ENCODE data around the gene FOXP4. TPM values are rescaled to one million over a fixed set of nuclear protein-coding genes. Genes with fewer than 3 reads are reported as not detected.
A peak's percentile ranks its signal among the peaks of the same experiment; 100 is the strongest.

The FOXP4 gene
- total and polyA plus RNA-seq, 4 donors: 2.5 to 16.0 (median 4.3) TPM

DNA sequence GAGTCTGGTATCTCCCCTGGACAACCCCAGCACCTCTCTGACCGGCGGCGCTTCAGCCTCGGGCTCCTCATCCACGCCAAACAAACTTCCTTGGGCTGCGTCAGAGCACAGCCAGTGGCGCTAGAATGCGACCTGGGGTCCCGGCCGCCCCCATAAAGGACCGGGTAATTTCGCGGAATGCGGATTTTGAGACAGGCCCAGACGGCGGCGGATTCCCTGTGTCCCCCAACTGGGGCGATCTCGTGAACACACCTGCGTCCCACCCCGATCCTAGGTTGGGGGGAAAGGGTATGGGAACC lies 1.6 kb downstream of the FOXP4 start:
- H3K27me3 ChIP-seq (ENCODE audit: control insufficient read depth in 4 of 4, insufficient read depth in 4 of 4, low read length in 3 of 4): no peaks in the 10 kb centered on the region
- peak overlapping the region; percentile 13 to 54 for H3K9ac ChIP-seq (ENCODE audit: low read depth in 1 of 2, low read length in 2 of 2)
- no peak for TF ChIP-seq TAF1 (conservative IDR thresholded peaks at IDR 0.05)
- TF ChIP-seq SP1 (IDR thresholded peaks at IDR 0.05): no peak
- no peak for TF ChIP-seq NR2F2 (IDR thresholded peaks at IDR 0.05)
- TF ChIP-seq, protein P1, sequence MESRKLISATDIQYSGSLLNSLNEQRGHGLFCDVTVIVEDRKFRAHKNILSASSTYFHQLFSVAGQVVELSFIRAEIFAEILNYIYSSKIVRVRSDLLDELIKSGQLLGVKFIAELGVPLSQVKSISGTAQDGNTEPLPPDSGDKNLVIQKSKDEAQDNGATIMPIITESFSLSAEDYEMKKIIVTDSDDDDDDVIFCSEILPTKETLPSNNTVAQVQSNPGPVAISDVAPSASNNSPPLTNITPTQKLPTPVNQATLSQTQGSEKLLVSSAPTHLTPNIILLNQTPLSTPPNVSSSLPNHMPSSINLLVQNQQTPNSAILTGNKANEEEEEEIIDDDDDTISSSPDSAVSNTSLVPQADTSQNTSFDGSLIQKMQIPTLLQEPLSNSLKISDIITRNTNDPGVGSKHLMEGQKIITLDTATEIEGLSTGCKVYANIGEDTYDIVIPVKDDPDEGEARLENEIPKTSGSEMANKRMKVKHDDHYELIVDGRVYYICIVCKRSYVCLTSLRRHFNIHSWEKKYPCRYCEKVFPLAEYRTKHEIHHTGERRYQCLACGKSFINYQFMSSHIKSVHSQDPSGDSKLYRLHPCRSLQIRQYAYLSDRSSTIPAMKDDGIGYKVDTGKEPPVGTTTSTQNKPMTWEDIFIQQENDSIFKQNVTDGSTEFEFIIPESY (IDR thresholded peaks at IDR 0.05): no peak
- no peak for TF ChIP-seq FOXA1 (IDR thresholded peaks at IDR 0.05)
- TF ChIP-seq HNF4G (IDR thresholded peaks at IDR 0.05): no peak
- TF ChIP-seq, protein P2, sequence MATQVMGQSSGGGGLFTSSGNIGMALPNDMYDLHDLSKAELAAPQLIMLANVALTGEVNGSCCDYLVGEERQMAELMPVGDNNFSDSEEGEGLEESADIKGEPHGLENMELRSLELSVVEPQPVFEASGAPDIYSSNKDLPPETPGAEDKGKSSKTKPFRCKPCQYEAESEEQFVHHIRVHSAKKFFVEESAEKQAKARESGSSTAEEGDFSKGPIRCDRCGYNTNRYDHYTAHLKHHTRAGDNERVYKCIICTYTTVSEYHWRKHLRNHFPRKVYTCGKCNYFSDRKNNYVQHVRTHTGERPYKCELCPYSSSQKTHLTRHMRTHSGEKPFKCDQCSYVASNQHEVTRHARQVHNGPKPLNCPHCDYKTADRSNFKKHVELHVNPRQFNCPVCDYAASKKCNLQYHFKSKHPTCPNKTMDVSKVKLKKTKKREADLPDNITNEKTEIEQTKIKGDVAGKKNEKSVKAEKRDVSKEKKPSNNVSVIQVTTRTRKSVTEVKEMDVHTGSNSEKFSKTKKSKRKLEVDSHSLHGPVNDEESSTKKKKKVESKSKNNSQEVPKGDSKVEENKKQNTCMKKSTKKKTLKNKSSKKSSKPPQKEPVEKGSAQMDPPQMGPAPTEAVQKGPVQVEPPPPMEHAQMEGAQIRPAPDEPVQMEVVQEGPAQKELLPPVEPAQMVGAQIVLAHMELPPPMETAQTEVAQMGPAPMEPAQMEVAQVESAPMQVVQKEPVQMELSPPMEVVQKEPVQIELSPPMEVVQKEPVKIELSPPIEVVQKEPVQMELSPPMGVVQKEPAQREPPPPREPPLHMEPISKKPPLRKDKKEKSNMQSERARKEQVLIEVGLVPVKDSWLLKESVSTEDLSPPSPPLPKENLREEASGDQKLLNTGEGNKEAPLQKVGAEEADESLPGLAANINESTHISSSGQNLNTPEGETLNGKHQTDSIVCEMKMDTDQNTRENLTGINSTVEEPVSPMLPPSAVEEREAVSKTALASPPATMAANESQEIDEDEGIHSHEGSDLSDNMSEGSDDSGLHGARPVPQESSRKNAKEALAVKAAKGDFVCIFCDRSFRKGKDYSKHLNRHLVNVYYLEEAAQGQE (IDR thresholded peaks at IDR 0.05): no peak
- TF ChIP-seq, protein P3, sequence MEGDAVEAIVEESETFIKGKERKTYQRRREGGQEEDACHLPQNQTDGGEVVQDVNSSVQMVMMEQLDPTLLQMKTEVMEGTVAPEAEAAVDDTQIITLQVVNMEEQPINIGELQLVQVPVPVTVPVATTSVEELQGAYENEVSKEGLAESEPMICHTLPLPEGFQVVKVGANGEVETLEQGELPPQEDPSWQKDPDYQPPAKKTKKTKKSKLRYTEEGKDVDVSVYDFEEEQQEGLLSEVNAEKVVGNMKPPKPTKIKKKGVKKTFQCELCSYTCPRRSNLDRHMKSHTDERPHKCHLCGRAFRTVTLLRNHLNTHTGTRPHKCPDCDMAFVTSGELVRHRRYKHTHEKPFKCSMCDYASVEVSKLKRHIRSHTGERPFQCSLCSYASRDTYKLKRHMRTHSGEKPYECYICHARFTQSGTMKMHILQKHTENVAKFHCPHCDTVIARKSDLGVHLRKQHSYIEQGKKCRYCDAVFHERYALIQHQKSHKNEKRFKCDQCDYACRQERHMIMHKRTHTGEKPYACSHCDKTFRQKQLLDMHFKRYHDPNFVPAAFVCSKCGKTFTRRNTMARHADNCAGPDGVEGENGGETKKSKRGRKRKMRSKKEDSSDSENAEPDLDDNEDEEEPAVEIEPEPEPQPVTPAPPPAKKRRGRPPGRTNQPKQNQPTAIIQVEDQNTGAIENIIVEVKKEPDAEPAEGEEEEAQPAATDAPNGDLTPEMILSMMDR (IDR thresholded peaks at IDR 0.05; ENCODE audit: low read depth, low read length, missing input control): no peak
- no peak for TF ChIP-seq YY1 (IDR thresholded peaks at IDR 0.05)
- TF ChIP-seq GABPA (IDR thresholded peaks at IDR 0.05 in 1 of 2, conservative IDR thresholded peaks at IDR 0.05 in 1 of 2): no peak
- TF ChIP-seq, protein P4, sequence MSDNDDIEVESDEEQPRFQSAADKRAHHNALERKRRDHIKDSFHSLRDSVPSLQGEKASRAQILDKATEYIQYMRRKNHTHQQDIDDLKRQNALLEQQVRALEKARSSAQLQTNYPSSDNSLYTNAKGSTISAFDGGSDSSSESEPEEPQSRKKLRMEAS (IDR thresholded peaks at IDR 0.05): no peak
- TF ChIP-seq HNF4A (conservative IDR thresholded peaks at IDR 0.05): no peak
- no peak for TF ChIP-seq FOXA2 (IDR thresholded peaks at IDR 0.05)
- no peak for TF ChIP-seq RAD21 (IDR thresholded peaks at IDR 0.05)
- TF ChIP-seq EGR1 (IDR thresholded peaks at IDR 0.05; ENCODE audit: low read depth in 2 of 2): no peak
- DNase-seq (ENCODE audit: low spot score): no peak
- 4% methylated on average over 21 of the region's 21 CpGs for WGBS
- peak overlapping the region; percentile 52 to 78 for H3K27ac ChIP-seq (ENCODE audit: low read depth in 1 of 2, low read length in 2 of 2)
- H3K4me3 ChIP-seq (ENCODE audit: low read depth in 1 of 3, low read length in 3 of 3): peak overlapping the region; percentile 38 to 95 (median 89)
- H3K4me1 ChIP-seq (ENCODE audit: control insufficient read depth in 4 of 4, insufficient read depth in 4 of 4, low read length in 3 of 4): peaks cover 5 to 48% (median 30%) of the 10 kb centered on the region in 4 donors
- H3K9me3 ChIP-seq (ENCODE audit: control insufficient read depth in 4 of 4, low read length in 3 of 4): no peaks in the 10 kb centered on the region
- peaks cover 0 to 2% (median 0%) of the 10 kb centered on the region in 4 donors for H3K36me3 ChIP-seq (ENCODE audit: control insufficient read depth in 4 of 4, insufficient read depth in 3 of 4, low read depth in 1 of 4, low read length in 3 of 4)

- DNase-seq (ENCODE audit: low spot score): no peak
- WGBS: 14% methylated on average over 50 of the region's 50 CpGs
- peak overlapping the region; percentile 13 to 60 for H3K9ac ChIP-seq (ENCODE audit: low read depth in 1 of 2, low read length in 2 of 2)
- H3K36me3 ChIP-seq (ENCODE audit: control insufficient read depth in 4 of 4, insufficient read depth in 3 of 4, low read depth in 1 of 4, low read length in 3 of 4): peaks cover 0 to 2% (median 0%) of the 10 kb centered on the region in 4 donors
- peak overlapping the region; percentile 38 to 95 (median 89) for H3K4me3 ChIP-seq (ENCODE audit: low read depth in 1 of 3, low read length in 3 of 3)
- H3K27me3 ChIP-seq (ENCODE audit: control insufficient read depth in 4 of 4, insufficient read depth in 4 of 4, low read length in 3 of 4): no peaks in the 10 kb centered on the region
- H3K27ac ChIP-seq (ENCODE audit: low read depth in 1 of 2, low read length in 2 of 2): peak overlapping the region; percentile 52 to 78
- peaks cover 7 to 53% (median 35%) of the 10 kb centered on the region in 4 donors for H3K4me1 ChIP-seq (ENCODE audit: control insufficient read depth in 4 of 4, insufficient read depth in 4 of 4, low read length in 3 of 4)
- no peaks in the 10 kb centered on the region for H3K9me3 ChIP-seq (ENCODE audit: control insufficient read depth in 4 of 4, low read length in 3 of 4)
- TF ChIP-seq TAF1 (conservative IDR thresholded peaks at IDR 0.05) (no peak), FOXA1 (IDR thresholded peaks at IDR 0.05) (no peak), NR2F2 (IDR thresholded peaks at IDR 0.05) (no peak), RXRA (IDR thresholded peaks at IDR 0.05) (peak; percentile 66 to 71), EGR1 (IDR thresholded peaks at IDR 0.05; ENCODE audit: low read depth in 2 of 2) (peak; percentile 87 to 95), GABPA (IDR thresholded peaks at IDR 0.05 in 1 of 2, conservative IDR thresholded peaks at IDR 0.05 in 1 of 2) (no peak)
- TF ChIP-seq, protein P1 (IDR thresholded peaks at IDR 0.05): no peak
- TF ChIP-seq, protein P4 (IDR thresholded peaks at IDR 0.05): peak; percentile 21
- TF ChIP-seq, protein P2 (IDR thresholded peaks at IDR 0.05): peak; percentile 19
Measured at GRCh38 chr6:41548098-41548840, 2.1 kb downstream of the FOXP4 start.

All from liver (tissue), 9 donors.